GM21786 (cell line): ENCODE data around the gene JPH2.

Experiments used
- ATAC-seq: cut with Tn5 transposase; IDR thresholded peaks from one replicate; pipeline ENCODE4 v1.9.1; 2021; ENCODE audit not compliant: unreplicated experiment

Gene JPH2

GRCh38 chr20:44188752-44189151 lies 1.8 kb upstream of the JPH2 start:
- no peak for ATAC-seq

GRCh38 chr20:44187772-44188709 lies 1.1 kb upstream of the JPH2 start:
- ATAC-seq, result no peak

- no peak for ATAC-seq
Observed at GRCh38 chr20:44186674-44187053, 324 bp downstream of the JPH2 start.

GRCh38 chr20:44186201-44186600 lies 787 bp downstream of the JPH2 start:
- ATAC-seq, result no peak

- ATAC-seq, result no peak
Observed at GRCh38 chr20:44185574-44185973, 1.4 kb downstream of the JPH2 start.

GRCh38 chr20:44183282-44183681 lies 3.7 kb downstream of the JPH2 start:
- no peak for ATAC-seq

- no peak for ATAC-seq
Observed at GRCh38 chr20:44182863-44183262, 4.1 kb downstream of the JPH2 start.

- ATAC-seq, result no peak
Observed at GRCh38 chr20:44182135-44182765, 4.7 kb downstream of the JPH2 start.

GRCh38 chr20:44181611-44182010 lies 5.4 kb downstream of the JPH2 start:
- ATAC-seq, result no peak

- ATAC-seq, result no peak
Observed at GRCh38 chr20:44180814-44181213, 6.2 kb downstream of the JPH2 start.

- ATAC-seq, result no peak
Observed at GRCh38 chr20:44176833-44177534, 10.0 kb downstream of the JPH2 start.

GRCh38 chr20:44174996-44175765 lies 11.8 kb downstream of the JPH2 start:
- ATAC-seq, result no peak

GRCh38 chr20:44173846-44174245 lies 13.1 kb downstream of the JPH2 start:
- no peak for ATAC-seq

GRCh38 chr20:44173116-44173515 lies 13.9 kb downstream of the JPH2 start:
- no peak for ATAC-seq

- no peak for ATAC-seq
Observed at GRCh38 chr20:44172572-44172950, 14.4 kb downstream of the JPH2 start.

GRCh38 chr20:44171775-44172571 lies 15.0 kb downstream of the JPH2 start:
- no peak for ATAC-seq

- ATAC-seq, result no peak
Observed at GRCh38 chr20:44170816-44171410, 16.1 kb downstream of the JPH2 start.

GRCh38 chr20:44167736-44168135 lies 19.3 kb downstream of the JPH2 start:
- ATAC-seq, result no peak

GRCh38 chr20:44166477-44166876 lies 20.5 kb downstream of the JPH2 start:
- no peak for ATAC-seq

GRCh38 chr20:44166008-44166407 lies 21.0 kb downstream of the JPH2 start:
- no peak for ATAC-seq
